C4-2B (cell line): Measurements from ENCODE around the gene KLK2.

Source experiments
- H3K27ac ChIP-seq: fragments of 450-650 bp; 2 replicates; pipeline ENCODE4 v1.5.1; 2017
- ZFX ChIP-seq: fragments of 450-650 bp; IDR thresholded peaks from 2 replicates; pipeline ENCODE4 v1.6.1; 2017
- TF ChIP-seq, protein P1 (sequence below): fragments of 450-650 bp; conservative IDR thresholded peaks from 2 replicates; pipeline ENCODE4 v1.5.1; 2017; ENCODE audit warnings: mild to moderate bottlenecking

The KLK2 gene

DNA sequence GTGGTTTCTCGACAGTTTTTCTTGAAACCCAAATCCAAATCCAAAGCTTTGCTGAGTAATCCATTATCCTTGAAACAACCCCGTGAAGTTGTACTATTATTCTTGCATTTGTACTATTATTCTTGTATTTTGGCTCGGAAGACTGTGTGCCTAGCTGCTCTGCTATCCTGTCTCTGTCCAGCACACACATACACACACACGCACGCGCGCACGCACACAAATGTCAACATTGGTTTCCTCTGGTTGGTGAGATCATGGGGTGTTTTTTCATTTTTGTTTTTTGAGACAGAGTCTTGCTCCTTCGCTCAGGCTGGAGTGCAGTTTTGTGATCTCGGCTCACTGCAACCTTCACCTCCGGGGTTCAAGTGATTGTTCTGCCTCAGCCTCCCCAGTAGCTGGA, 52.9 kb downstream of the KLK2 start:
- no peak overlapping the region for H3K27ac ChIP-seq
- TF ChIP-seq, protein P1, sequence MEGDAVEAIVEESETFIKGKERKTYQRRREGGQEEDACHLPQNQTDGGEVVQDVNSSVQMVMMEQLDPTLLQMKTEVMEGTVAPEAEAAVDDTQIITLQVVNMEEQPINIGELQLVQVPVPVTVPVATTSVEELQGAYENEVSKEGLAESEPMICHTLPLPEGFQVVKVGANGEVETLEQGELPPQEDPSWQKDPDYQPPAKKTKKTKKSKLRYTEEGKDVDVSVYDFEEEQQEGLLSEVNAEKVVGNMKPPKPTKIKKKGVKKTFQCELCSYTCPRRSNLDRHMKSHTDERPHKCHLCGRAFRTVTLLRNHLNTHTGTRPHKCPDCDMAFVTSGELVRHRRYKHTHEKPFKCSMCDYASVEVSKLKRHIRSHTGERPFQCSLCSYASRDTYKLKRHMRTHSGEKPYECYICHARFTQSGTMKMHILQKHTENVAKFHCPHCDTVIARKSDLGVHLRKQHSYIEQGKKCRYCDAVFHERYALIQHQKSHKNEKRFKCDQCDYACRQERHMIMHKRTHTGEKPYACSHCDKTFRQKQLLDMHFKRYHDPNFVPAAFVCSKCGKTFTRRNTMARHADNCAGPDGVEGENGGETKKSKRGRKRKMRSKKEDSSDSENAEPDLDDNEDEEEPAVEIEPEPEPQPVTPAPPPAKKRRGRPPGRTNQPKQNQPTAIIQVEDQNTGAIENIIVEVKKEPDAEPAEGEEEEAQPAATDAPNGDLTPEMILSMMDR: no peak
- no peak for TF ChIP-seq ZFX

DNA sequence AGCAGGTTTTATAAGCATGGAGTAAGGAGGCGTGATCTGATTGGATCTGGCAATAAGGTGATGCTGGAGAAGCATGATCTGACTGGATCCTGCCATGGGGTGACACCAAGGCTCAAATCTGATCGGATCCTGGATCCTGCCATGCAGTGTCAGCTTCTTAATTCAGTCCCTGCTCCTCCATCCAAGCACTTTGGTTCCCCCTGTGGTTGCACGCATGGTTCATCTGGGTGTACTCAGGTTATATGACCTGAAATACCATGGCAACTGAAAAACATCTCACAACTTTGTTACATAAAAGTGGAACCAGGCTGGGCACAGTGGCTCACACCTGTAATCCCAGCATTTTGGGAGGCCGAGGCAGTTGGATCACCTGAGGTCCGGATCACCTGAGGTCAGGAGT, 55.6 kb downstream of the KLK2 start:
- TF ChIP-seq, protein P1: no peak
- TF ChIP-seq ZFX: no peak
- H3K27ac ChIP-seq: no peak overlapping the region
